GM18868 (cell line): Measurements from ENCODE around the gene LCN9.
"Not testable (repeated sequence)": the region's sequence is repeated elsewhere in the genome, so short reads cannot be mapped to it uniquely, and the experiment has no call there.

ENCODE experiments used
- ATAC-seq: cut with Tn5 transposase; IDR thresholded peaks from one replicate; pipeline ENCODE4 v1.9.1; 2021; ENCODE audit warnings: mild to moderate bottlenecking, moderate library complexity; ENCODE audit not compliant: unreplicated experiment

The LCN9 gene, protein sequence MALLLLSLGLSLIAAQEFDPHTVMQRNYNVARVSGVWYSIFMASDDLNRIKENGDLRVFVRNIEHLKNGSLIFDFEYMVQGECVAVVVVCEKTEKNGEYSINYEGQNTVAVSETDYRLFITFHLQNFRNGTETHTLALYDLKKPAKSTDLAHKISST

DNA sequence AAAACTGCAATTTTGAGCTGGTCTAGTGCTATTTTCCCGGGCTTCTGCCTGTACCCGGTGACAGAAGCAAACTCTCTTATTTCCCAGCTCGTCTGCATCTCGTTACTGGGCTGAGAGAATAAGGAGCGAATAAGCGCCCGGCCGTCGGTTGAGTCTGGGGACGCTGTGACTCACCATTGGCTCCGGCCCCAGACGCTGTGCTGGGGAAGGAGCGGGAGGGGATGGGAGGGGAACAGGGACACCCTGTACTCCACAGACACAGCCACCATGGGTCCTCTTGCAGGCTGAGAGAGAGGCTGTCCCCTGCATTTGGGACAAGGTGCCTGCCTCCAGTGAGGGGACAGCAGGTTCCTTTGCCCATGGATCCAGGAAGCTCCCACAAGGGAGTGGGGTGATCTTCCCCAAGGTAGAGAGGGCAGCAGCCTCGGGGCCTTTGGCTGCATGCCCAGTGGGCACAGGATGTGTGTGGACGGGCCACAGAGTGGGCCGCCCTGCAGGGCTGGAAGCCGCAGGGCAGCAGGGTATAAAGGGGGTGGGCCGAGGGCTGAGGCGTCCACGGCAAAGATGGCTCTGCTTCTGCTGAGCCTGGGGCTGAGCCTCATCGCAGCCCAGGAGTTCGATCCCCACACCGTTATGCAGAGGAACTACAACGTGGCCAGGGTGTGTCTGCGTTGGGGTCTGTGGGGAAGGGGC lies at the start of gene LCN9:
LCN9 (plus strand) TSS at position 552 of the 693 bp plus-strand sequence; CDS start at position 565, 13 bp downstream.
- no peak for ATAC-seq

DNA sequence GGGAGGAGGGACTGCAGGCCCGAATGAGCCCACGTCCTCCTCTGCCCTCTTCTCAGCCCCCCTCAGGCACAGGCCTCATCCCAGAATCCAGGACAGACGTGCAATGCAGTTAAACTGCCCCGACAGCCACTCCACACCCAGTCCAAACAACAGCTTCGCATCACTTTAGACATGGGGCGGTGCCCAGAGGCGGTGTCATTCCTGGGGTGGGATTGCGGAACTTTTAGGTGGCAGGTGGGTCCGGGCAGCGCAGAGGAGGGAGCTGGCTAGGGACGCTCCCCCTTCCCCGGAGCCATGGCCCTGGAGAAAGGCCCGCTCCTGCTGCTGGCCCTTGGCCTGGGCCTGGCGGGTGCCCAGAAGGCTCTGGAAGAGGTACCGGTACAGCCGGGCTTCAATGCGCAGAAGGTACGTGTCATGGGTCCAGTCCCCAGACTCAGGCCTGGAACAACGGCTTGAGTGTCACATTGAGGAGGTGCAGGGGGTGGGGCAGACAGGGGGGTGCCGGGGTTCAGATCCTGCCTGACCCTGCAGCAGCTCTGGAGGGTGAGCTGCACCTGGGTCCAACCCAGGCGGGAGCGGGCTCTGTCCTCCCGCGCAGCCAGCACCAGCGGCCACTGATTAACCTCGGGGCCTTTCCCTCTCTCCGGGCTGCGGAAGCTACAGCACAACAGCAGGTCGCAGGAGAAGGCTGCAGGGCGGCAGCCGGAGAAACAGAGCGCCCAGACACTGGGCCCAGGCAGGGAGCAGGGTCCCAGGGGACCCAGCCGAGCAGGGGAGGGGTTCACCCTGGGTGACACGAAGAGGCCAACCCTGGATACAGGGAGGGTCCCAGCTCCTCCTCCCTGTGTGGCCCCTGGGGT lies 48.9 kb upstream of the LCN9 start:
- ATAC-seq, result no peak

DNA sequence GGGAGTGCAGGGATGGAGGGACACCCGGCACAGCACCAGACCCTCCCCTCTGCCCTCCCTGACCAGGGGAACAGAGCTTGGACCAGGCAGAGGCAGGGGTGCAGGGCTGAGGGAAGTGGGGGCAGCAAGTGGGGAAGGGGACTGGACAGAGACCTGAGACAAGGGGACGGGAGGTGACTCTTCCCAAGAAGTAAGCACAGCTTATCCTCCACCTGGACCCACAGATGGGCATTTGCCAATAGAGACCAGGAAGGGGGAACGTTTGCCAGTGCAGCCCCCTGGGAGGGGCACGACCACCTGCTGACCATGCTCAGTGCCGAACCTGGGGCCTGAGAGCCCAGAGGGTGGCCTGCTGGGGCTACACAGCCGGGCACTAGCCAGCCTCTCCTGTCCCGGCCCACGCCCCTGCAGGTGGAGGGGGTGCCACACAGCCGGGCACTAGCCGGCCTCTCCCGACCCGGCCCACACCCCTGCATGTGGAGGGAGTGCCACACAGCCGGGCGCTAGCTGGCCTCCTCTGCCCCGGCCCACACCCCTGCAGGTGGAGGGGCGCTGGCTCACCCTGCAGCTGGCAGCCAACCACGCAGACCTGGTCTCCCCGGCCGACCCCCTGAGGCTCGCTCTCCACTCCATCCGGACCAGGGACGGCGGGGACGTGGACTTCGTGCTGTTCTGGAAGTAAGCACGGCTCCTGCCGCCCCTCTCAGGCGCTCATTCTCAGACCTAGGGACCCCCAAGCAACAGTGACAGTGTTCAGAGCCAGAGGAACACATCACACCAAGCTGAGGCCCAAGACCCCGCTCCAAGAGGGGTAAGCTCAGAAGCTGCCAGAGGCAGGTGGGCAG lies 48.1 kb upstream of the LCN9 start:
- no peak for ATAC-seq

DNA sequence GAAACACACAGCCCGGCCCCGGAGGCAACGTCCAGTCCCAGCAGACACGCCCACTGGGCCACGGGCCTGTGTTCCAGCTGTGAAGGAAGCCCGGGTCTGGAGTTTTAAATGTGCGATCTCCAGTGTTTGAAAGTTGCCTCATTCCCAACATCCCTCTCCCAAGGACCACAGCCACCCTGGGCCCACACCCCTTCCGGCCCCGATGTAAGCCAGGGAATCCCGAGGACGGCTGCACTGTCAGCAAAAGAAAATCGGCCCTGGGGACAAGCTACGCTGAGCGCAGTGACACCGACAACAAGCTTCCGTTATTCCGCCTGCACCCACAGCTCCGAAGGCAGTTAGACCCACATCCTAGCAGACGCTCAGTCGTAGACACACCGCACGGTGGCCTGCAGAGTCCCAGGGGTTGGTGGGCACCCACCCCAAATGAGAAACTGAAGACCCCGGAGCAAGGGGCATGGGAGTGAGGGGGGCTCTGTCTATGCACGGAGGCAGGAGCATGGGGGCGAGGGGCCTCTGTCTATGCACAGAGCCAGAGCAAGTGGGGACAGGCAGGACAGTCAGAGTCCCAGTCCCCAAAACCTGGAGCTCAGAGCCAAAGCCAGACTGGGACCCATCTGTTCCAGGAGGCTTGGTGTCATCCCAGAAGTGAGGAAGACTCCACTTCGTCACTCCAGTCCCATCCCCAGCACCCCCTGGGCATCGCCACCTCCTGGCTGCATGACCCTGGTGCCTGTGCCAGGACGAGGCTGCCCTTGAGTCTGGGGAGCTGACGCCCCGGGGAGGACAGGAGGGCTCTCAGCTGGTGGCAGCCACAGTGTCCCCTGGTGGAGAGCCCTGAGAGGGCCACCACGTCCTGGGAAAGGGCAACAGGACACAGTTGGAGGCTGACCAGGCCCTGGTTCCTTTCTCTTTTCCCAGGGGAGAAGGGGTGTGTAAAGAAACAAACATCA lies 47.2 kb upstream of the LCN9 start:
- ATAC-seq, result no peak

DNA sequence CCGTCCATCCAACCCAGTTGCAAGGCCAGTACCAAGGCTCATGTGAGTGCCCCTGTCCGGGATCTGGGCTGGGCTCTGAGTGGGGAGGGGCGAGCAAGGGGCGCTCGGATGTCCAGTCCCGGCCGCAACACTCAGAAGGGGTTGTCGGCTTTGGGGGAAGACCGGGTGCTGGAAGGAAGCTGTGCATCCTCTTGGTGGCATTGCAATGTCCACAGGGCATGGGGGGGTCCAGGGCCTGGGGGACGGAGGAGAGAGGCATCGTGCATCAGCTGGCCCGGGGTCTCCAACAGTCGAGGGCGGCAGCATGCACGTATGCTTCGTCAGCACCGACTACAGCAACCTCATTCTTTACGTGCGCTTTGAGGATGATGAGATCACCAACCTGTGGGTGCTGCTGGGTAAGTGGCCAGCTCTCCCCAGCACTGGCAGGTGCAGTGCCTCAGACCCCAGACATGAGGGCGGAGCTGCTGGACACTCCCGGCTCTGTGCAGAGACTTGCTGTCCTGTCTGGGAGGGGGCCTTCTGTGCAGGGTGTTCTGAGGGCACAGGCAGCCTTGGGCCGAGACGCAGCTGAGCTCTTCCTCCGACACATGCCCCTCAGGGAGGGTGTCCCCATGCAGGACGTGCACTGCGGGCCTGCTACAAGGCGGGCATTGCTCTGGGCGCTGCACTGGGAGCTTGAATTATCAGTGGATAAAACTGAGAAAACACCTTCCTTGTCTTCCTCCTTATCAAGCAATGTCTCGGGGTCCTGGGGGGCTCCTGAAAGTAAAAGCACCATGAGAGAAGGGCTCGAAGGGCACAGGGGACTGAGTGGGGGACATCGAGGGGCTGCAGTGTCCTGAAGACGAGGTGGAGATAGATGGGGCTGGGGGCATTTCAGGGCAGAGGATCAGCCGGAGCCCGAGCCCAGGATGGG lies 46.2 kb upstream of the LCN9 start:
- no peak for ATAC-seq

DNA sequence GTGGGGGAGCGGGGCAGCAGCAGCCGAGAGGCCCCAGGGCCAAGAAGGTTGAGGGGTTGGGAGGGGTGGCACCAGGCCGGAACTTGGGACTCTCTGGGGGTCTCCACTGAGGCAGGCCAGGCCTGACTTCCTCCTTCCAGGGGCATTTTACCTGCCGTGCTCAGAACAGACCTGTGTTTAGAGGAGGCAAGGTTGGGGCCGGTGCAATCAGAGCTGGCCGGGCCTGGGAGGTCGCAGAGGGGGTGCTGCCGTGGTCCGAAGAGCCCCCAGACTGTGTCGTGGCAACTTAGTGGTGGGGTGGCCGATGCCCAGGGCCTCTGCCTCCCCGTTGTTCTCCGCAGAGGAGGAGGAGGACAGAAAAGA lies 45.6 kb upstream of the LCN9 start:
- no peak for ATAC-seq

DNA sequence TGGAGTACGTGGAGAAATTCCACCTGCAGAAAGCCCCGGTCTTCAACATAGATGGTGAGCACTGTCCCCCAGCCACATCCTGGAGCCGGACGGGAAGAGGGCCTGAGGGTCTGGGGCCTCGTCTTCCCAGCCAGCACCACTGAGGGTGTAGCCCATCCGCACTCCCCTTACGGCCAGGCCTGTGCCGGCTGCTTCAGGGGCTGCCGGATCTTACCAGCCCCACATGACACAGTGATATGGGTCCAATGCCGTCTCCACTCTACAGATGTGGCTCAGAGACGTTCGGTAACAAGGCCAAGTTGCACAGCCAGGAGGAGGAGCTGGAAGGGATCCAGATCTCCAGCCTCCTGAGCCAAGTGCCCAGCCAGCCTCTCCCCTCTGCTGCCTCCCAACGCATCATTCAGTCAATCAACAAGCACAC lies 45.1 kb upstream of the LCN9 start:
- no peak for ATAC-seq

DNA sequence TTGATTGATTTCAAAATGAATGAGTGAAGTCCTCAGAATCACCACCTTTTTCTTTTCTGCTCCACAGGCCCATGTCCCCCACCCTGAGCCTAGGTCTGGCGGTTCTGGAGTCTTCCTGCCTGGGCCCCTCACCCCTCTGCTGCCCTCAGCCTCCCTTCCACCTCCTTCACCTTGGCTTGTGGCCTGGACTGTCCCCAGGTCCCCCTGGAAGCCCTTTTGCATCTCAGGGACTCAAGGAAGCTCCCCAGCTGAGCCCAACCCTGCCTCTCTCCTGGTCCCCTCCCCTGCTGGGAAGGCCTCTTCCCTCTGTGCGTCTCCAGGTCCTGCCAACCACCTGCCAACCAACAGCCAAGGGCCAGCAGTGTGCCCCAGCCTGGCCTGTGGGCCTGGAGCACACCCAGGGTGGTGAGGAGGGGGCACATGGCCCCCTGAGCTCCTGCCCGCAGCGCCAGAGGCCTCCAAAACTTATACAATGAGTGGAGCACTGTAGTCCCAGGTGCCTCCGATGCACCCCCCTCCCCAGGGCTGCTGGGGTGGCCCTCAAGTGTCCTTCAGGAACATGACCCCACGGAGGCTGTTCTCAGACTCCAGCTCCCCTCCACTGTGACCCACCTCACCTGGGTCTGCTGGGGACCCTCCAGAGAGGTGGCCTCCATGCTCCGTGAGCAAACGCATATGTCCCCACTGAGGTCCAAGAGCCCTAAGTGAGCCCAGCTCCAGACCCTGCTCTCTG lies 44.1 kb upstream of the LCN9 start:
- ATAC-seq, result no peak

DNA sequence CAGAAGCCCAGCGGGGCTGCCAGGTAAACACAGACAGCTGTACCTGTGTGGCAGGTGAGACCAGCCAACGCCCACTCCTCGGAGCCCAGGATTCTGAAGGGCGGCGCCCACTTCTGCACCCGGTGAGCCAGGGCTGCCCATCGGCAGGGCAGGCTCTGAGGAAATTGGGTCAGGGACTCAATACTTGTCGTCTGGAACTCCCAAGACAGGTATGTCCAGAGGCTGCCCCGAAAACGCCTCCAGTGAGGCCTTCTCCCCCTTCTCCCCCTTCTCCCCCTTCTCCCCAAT lies 43.6 kb upstream of the LCN9 start:
- no peak for ATAC-seq

DNA sequence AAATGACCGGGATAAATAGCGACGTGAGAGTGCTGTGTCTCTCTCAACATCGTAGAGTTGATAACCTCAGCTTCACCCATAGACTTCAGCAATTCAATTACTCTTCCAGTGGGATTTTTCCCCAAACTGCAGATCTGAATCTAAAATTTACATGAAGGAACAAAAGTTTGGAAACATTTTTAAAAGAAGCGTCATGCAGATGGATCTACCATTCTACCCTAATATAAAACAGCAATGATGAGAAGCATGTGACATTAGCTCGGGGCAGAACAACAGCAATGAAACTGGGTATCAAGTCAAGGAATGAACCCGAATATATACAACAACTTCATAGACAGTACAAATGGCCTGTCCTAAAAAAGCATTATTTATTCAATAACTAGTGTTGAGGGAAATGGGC lies 42.6 kb upstream of the LCN9 start:
- ATAC-seq, result no peak

DNA sequence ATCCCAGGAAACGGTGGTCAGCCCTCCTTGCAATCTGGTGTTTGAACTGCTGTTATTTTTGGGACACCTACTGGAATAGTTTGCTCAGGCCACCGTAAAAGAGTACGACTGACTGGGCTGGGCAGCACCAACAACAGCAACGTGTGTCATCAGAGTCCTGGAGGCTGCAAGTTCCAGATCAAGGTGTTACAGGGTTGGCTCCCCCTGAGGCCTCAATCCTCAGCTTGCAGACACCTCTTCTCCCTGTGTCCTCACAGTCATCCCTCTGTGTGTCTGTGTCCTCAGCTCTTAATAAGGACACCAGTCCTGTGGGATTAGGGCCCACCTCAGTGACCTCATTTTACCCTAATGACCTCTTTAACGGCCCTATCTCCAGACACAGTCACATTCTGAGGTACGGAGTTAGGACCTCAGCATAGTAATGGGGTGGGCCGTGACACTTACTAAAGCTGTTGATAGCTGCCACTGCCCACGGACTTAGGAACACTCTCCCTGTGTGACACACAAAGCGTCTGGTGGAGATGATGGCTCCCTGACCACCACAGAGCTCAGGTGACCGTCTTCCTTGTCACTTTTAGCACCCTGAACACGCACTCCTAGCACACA lies 40.6 kb upstream of the LCN9 start:
- no peak for ATAC-seq

DNA sequence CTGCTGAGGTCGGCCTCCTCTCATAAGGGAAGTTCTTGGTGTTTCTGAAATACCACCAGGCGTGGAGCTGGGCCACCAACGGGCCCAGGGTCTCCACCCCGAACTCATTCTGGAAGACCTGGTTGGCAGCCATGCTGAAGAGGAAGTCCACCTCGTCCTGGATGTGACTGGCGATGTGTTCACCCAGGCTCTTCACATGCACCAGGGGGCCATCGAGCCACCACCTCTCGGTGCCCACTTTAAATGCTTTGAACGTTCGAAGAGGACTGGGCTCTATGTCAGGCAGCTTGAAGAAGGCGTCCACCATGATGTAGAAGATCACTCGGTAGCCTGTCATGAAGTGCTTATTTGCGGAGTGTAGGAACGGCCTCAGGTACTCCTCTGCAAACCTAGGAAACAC lies 38.8 kb upstream of the LCN9 start:
- ATAC-seq, result no peak

DNA sequence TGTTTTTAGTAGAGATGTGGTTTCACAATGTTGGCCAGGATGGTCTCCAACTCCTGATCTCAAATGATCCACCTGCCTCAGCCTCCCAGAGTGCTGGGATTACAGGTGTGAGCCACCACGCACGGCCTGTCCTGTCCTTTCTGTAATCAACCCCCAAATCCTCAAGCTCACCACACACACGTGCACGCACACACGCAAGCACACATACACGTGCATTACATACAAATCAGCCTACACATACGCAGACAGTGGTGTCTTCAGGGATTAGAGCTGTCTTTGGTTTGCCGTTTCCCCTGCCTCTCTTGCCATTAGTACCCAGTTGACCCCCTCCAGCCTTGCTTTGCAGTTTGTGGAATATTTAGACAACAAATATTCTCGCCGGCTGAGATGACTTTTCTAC lies 30.3 kb upstream of the LCN9 start:
- ATAC-seq, result no peak

DNA sequence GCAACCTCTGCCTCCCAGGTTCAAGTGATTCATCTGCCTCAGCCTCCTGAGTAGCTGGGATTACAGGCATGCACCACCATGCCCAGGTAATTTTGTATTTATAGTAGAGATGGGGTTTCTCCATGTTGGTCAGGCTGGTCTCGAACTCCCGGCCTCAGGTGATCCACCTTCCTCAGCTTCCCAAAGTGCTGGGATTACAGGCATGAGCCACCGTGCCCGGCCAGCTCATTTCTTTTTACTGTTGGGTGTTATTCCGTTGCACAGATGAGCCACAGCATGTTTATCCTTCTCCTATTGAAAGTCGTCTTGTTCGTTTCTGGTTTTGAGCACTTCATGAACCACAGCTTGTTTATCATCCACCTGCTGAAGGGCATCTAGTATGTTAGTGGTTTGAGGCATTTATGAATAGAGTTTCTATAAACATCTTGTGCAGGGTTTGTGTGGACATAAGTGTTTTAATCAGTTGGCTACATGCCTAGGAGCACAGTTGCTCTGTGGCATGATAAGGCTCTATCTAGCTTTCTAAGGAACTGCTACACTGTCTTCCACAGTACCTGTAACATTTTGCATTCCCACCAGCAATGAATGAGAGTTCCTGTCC lies 26.1 kb upstream of the LCN9 start:
- ATAC-seq, result not testable (repeated sequence)

DNA sequence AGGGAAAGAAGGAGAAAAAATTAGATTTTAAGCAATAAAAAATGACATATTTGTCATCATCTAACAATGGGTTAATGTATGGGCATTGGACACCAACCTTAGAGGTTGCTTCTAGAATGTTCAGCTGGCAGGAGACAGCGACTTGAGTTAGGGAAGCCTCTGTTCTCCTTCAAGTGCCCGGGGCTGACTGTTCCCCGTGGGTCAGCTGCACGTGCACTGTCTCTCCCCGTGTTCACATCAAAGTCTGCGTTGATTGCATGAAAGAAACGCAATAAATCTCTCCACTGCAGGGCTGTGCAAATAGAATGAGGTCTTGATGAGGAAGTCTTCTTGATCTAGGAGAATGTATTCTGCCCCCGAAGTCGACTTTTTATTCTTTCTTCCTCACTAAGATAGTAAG lies 23.9 kb upstream of the LCN9 start, which contains the start of gene GLT6D1:
GLT6D1 (minus strand) TSS at position 345 of the 400 bp plus-strand sequence. CDS start 353 bp downstream, outside the sequence.
- ATAC-seq, result no peak

DNA sequence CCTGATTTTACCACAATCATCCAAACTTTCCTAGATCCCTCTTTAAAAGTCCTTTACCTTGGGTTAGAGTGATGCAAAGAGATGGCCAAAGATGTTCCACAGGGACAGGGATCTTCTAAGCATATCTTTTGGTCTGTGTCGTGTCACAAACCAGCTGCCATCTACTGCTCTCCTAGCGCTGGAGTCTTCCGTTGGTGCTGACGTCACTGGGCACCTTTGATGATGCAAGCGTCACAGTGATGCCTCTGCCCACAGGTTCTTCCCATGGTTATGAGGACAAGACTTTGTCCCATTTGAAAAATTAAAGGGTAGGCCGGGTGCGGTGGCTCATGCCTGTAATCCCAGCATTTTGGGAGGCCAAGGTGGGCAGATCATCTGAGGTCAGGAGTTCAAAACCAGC lies 22.1 kb upstream of the LCN9 start:
- ATAC-seq, result no peak

DNA sequence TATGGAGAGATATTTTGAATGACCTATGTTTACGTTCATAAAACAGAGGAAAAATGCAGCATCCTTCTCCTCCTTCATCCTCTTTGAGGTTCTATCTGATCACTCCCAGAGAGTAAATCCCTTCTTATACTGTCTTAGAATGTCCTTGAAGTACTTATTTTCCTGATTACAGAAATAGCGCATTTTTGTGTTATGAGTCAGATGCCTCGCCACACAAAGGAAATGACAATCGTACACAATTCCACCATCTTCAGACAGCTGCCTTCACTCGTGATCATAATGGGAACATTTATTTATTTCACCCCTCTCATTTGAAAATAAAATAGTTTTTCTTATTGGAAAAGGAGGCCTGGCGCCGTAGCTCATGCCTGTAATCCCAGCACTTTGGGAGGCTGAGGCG lies 21.4 kb upstream of the LCN9 start:
- ATAC-seq, result no peak
